A673 (cell line): ENCODE results near the gene ADGB. TPM values are rescaled to one million over a fixed set of nuclear protein-coding genes. Genes with fewer than 3 reads are reported as not detected.

Experiments used
- BruUV-seq: library from RNA; stranded (reverse); fragments of 400-500 nt; replicated peaks from 2 replicates; lab custom pipeline; 2021; lab: Mats Ljungman, UMichigan
- CTCF ChIA-PET: fragments of 300-600 bp; sonication (Branson Sonifier 250); formaldehyde crosslinking; loops from one replicate; lab custom pipeline; 2022; ENCODE audit warnings: antibody characterized with exemption; lab: Charles Lee
- POLR2A ChIA-PET: fragments of 300-600 bp; sonication (Branson Sonifier 250); formaldehyde crosslinking; loops from one replicate; lab custom pipeline; 2022; ENCODE audit warnings: antibody characterized with exemption; ENCODE audit not compliant: low non-redundant PET; lab: Charles Lee
- DNase-seq: peaks from one replicate; pipeline ENCODE4 v3.0.0-alpha.2; 2015; ENCODE audit warnings: low spot score
- H3K27ac ChIP-seq: fragments of 200-600 bp; sonication (generic); 2 replicates; pipeline ENCODE4 v1.5.1; 2016; ENCODE audit warnings: mixed run types, low read depth, mild to moderate bottlenecking, mixed read lengths, antibody characterized with exemption, low read length; ENCODE audit not compliant: poor library complexity, severe bottlenecking
- H3K27me3 ChIP-seq: fragments of 200-600 bp; sonication (generic); replicated peaks from 2 replicates; pipeline ENCODE4 v1.6.1; 2017; ENCODE audit warnings: mixed run types, low read depth, mild to moderate bottlenecking, mixed read lengths, antibody characterized with exemption, low read length; ENCODE audit not compliant: insufficient read depth, poor library complexity
- H3K36me3 ChIP-seq: fragments of 200-600 bp; sonication (generic); 2 replicates; pipeline ENCODE4 v1.6.1; 2016; ENCODE audit warnings: mixed run types, mild to moderate bottlenecking, mixed read lengths, antibody characterized with exemption, low read length; ENCODE audit not compliant: insufficient read depth, poor library complexity, severe bottlenecking
- H3K4me1 ChIP-seq: fragments of 200-600 bp; sonication (generic); 2 replicates; pipeline ENCODE4 v1.6.1; 2017; ENCODE audit warnings: mixed run types, mild to moderate bottlenecking, mixed read lengths, antibody characterized with exemption, low read length; ENCODE audit not compliant: insufficient read depth, poor library complexity, severe bottlenecking
- H3K4me3 ChIP-seq: fragments of 200-600 bp; sonication (generic); 2 replicates; pipeline ENCODE4 v1.5.1; 2016; ENCODE audit warnings: low read depth, mixed run types, mild to moderate bottlenecking, mixed read lengths, low read length; ENCODE audit not compliant: poor library complexity, severe bottlenecking
- H3K9me3 ChIP-seq: fragments of 200-600 bp; sonication (generic); 2 replicates; pipeline ENCODE4 v1.6.1; 2016; ENCODE audit warnings: mixed run types, low read depth, mild to moderate bottlenecking, mixed read lengths, antibody characterized with exemption, low read length; ENCODE audit not compliant: poor library complexity, severe bottlenecking
- EZH2 ChIP-seq: fragments of 200-600 bp; sonication (generic); IDR thresholded peaks from 2 replicates; pipeline ENCODE4 v1.6.1; 2017; ENCODE audit warnings: borderline replicate concordance, low read depth, mild to moderate bottlenecking, mixed read lengths, antibody characterized with exemption, low read length; ENCODE audit not compliant: poor library complexity, severe bottlenecking
- intact Hi-C: fragments of 100-400 bp; cut with micrococcal nuclease; formaldehyde crosslinking; loops from one replicate; pipeline ENCODE4 v1.10.0; 2022; ENCODE audit not compliant: unreplicated experiment
- total RNA-seq: library from RNA; stranded (reverse); gene quantifications from 2 replicates; pipeline ENCODE4 v1.2.3, GENCODE V29; 2021
- TF ChIP-seq, protein P1 (sequence below): fragments of 300-800, 200-600 bp; sonication (generic); conservative IDR thresholded peaks from 2 replicates; pipeline ENCODE4 v1.5.1; 2017; ENCODE audit warnings: low read depth, mild to moderate bottlenecking, antibody characterized with exemption, low read length, moderate library complexity, mixed read lengths

The ADGB gene
- total RNA-seq, 1 experiment from 2014 or later = not detected

DNA sequence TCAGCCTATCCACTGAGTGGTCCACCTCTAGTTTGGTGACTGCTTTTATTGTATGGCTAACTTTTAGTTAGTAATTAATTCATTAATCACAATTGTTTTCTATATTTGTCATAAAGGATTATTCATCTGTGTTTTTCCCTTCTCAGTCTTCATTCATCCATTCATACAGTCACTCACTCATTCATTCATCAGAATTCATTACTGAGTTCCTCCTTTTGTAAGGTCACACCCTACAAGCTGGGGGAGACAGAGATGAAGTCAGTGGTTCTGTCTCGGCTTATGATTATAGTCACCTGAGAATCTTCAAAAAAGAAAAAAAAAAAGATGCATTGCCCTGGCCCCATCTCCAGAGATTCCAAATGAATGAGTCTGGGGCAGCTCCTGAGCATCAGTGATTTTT, 257.1 kb downstream of the ADGB start:
- POLR2A ChIA-PET = no interaction called here

DNA sequence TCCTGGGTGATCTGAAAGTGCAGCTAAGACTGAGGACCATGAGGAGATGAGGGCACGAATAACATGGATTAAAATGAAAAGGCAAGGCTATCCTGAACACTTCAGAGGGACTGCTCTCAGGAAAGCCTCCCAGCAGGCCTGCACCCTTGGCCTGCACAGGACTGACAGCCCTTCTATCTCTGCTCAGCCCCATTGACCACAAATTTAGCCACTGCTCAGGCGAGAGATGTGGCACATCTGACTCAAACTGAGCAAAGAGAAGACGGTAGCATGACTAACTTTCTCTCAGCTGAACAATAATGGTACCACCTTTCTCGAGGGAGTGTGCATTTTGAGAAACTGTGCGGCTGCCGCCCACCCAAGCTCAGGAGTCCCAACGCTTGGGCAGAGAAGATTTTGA, 257.5 kb downstream of the ADGB start:
- no peak overlapping the region for H3K27ac ChIP-seq
- DNase-seq = no peak
- no peak overlapping the region for H3K4me3 ChIP-seq
- no peak for TF ChIP-seq EZH2
- TF ChIP-seq, protein P1, sequence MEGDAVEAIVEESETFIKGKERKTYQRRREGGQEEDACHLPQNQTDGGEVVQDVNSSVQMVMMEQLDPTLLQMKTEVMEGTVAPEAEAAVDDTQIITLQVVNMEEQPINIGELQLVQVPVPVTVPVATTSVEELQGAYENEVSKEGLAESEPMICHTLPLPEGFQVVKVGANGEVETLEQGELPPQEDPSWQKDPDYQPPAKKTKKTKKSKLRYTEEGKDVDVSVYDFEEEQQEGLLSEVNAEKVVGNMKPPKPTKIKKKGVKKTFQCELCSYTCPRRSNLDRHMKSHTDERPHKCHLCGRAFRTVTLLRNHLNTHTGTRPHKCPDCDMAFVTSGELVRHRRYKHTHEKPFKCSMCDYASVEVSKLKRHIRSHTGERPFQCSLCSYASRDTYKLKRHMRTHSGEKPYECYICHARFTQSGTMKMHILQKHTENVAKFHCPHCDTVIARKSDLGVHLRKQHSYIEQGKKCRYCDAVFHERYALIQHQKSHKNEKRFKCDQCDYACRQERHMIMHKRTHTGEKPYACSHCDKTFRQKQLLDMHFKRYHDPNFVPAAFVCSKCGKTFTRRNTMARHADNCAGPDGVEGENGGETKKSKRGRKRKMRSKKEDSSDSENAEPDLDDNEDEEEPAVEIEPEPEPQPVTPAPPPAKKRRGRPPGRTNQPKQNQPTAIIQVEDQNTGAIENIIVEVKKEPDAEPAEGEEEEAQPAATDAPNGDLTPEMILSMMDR = no peak
- peaks cover 7% of the 10 kb centered on the region for H3K4me1 ChIP-seq
- H3K9me3 ChIP-seq = no peaks in the 10 kb centered on the region
- no peaks in the 10 kb centered on the region for H3K36me3 ChIP-seq
- POLR2A ChIA-PET = no interaction called here
- CTCF ChIA-PET = no interaction called here
- no TSS peak for BruUV-seq
- intact Hi-C loops = loop anchor here (2.0 to 10.0 kb wide), 4 partner anchors 346 to 529 kb away; partner anchors contain the start of gene STXBP5
- H3K27me3 ChIP-seq = no peaks in the 10 kb centered on the region

More for the DNA sequence above, 257.1 kb downstream of the ADGB start:
- no TSS peak for BruUV-seq
- Histone ChIP-seq H3K4me3 (no peak overlapping the region), H3K27ac (no peak overlapping the region), H3K36me3 (no peaks in the 10 kb centered on the region), H3K9me3 (no peaks in the 10 kb centered on the region), H3K4me1 (peaks cover 7% of the 10 kb centered on the region), H3K27me3 (no peaks in the 10 kb centered on the region)
- intact Hi-C loops = loop anchor here (2.0 to 10.0 kb wide), 4 partner anchors 346 to 529 kb away; partner anchors contain the start of gene STXBP5
- TF ChIP-seq, protein P1 = no peak
- no peak for TF ChIP-seq EZH2
- DNase-seq = no peak
- CTCF ChIA-PET = no interaction called here

DNA sequence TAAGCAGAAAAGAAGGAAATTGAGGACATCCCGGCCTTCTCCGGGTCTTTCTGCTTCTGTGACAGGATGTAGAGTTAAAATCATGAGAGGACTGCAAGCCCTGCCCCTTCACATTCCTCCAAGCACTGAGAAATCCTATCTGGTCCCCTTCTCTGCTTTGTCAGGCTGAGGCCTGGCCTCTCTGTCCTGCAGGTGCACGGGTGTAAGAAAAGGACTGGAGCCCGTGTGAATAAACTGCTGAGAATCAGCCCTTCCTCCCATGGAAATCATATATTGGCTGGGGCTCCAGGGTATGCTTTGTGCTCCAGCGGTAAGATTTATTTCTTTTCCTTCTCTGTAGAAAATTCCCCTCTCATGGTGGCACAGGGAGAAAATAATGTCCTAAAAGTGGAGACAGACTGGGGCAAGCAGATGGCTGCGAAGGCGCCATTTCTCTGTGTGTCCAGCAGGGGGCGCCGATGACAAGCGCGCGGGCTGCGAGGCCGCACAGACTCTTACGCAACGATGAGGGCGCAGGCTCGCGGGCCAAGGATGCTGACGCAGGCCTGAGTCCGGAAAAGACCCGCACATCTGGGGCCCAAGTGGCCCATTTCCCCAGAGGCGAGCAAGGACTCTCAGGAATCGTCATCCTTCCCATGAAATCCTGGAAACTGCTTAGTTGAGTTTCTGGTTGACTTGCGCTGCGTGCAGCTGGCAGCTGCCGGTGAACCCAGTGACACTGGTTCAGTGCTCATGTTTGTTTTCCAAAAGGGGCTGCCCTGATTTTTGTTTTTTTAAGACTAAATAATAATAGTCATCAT, 258.6 kb downstream of the ADGB start:
- Histone ChIP-seq H3K4me1 (peaks cover 7% of the 10 kb centered on the region), H3K4me3 (no peak overlapping the region), H3K27me3 (no peaks in the 10 kb centered on the region), H3K27ac (no peak overlapping the region), H3K9me3 (no peaks in the 10 kb centered on the region), H3K36me3 (no peaks in the 10 kb centered on the region)
- ChIA-PET CTCF (no interaction called here), POLR2A (no interaction called here)
- intact Hi-C loops = loop anchor here (2.0 to 10.0 kb wide), 4 partner anchors 345 to 527 kb away; partner anchors contain the start of gene STXBP5
- TF ChIP-seq, protein P1 = peak; percentile 99
- TF ChIP-seq EZH2 = no peak
- peak; percentile 72 for DNase-seq
- BruUV-seq = no TSS peak
